Activated T-cell treated with anti-CD3 and anti-CD28 coated beads, Interleukin-2, amount 50 U/mL, for 1 hour (primary cell): ENCODE measurements around the gene TBC1D2.

Experiments
- DNase-seq: peaks from one replicate; pipeline ENCODE4 v3.0.0-alpha.2; 2020

TBC1D2 gene

DNA sequence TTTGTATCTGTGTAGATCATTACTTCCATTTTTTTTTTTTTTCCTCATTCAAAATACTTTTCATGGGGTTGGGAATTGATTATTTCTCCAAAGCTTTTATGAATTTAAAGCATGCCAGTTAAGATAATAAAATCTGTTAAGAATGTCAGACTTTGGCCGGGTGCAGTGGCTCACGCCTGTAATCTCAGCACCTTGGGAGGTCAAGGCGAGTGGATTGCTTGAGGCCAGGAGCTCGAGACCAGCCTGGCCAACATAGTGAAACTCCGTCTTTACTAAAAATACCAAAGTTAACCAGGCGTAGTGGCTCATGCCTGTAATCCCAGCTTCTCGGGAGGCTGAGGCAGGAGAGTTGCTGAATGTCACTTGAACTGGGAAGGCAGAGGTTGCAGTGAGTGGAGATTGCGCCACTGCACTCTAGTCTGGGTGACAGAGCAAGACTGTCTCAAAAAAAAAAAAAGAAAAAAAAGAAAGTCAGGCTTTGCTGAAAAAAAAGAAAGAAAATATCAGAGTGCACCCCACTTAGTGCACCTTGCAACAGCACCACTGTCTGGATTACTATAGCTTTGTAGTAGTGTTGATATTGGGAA lies 18.5 kb downstream of the TBC1D2 start:
- DNase-seq, result no peak

- no peak for DNase-seq
Measured at GRCh38 chr9:98235126-98235525, 20.3 kb downstream of the TBC1D2 start.

- DNase-seq, result no peak
Measured at GRCh38 chr9:98234245-98234825, 21.1 kb downstream of the TBC1D2 start.

GRCh38 chr9:98232926-98233325 lies 22.5 kb downstream of the TBC1D2 start:
- no peak for DNase-seq

- no peak for DNase-seq
Measured at GRCh38 chr9:98231770-98232478, 23.5 kb downstream of the TBC1D2 start.

- DNase-seq, result no peak
Measured at GRCh38 chr9:98230789-98231188, 24.7 kb downstream of the TBC1D2 start.

DNA sequence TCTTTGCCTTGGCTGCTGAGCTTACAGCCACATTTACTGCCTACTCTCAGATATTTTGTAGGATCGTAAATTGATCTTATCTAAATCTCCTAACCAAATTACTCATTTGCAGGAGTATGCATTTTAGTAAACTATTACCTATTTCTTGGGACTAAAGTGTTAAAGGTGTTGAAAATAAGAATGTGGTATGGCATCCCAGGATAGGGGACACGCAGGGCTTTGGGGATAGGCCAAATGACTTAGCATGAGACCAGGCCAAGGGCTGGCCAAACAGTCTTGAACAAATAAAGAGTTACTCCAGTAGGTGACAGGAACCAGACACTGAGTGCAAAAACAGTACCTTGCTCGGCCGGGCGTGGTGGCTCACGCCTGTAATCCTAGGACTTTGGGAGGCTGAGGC lies 25.1 kb downstream of the TBC1D2 start:
- DNase-seq, result no peak

DNA sequence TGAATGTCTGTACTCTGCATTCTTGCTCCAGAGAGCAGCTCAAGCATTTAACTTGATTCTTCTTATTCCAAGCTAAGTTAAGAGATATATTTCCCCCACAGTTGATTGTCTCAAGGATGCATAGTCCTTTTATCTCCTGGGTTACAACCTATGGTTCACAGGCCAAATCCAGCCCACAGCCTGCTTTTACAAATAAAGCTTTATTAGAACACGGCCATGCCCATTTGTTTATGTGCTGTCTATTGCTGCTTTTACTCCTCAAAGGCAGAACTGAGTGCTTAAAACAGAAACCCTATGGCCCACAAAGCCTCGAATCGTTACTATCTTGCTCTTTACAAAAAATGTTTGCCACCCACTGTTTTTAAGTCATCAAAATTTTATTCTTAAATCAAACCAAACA lies 25.8 kb downstream of the TBC1D2 start:
- DNase-seq, result no peak

DNA sequence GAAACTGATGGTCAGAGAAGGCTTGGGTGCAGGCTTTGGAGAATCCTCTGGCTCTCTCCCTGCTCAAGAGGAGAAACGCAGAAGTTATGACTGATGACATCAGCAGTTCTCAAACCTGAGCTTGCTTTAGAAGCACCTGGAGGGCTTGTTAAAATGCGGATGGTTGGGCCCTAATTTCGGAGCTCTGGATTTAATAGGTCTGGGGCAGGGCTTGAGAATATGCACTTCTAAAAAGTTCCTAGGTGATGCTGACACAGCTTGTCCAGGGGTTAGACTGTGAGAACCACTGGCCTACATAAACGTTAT lies 26.4 kb downstream of the TBC1D2 start:
- no peak for DNase-seq

DNA sequence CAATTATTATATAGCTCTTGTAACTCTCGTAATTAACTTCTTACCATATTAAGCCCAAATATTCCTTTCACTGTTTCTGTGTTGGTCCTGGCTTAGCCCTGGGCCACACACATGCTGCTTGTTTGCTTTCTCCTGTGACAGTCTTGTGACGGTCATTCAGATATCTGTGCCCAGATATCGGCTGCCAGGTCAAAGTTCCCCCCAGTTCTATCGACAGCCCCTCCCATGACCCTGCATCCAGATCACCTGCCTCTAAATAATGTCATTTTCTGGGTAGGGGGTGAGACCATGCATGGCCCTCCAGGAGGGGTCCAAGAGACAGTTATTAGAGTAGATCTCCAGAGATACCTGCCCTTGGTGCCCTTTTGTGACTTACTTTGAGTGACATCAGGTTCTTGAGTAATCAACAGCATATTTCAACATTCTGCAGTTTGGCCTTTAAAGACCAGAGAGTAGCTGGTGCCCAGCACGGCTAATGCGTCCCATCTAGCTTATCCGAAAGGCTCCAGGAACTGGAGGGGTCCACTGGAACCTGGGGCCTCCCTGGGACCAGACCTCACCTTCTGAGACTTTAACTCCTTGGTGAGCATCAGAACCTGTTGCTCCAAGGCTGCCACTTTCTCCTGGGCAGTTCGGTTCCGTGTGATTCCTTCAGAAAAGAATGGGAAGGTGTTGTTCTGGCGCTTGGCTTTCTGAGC lies 26.9 kb downstream of the TBC1D2 start:
- DNase-seq, result no peak

DNA sequence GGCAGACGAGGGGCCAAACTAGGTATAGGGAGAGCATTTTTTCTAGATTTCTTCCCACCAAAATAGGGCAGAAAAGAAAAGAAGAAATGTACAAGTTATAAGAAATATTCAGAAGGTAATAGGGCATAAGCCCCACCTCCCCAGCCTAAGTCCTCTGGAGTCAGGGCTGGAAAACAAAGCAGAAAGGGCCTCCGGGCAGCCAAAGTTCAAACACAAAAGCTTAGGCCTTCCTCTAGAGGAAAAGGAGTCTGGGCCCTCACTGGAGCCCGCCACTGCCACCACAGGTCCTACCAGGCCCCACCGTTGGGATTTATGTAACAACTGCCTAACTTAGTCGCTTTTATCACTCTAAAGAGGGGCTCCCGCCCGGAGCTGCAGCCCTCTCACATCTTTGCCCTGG lies 27.6 kb downstream of the TBC1D2 start:
- DNase-seq, result no peak

GRCh38 chr9:98226957-98227356 lies 28.5 kb downstream of the TBC1D2 start:
- no peak for DNase-seq

DNA sequence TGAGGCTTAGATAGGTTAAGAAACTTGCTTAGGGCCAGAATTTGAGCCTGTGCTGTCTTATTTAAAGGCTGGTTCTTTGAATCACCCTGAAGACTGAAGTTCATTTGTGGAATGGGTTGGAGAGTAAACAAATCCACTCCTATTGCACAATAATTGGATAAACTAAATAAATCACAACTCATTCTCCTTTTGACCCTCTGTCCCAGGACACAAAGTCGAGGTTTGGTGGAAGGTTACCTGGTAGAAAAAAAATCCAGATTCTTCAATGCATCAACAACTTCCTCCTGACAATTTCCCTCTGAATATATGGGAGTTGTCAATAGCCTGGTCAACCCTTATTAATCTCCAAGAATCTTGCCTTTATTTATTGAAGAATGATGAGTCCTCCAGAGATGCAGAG lies 28.9 kb downstream of the TBC1D2 start:
- DNase-seq, result no peak

DNA sequence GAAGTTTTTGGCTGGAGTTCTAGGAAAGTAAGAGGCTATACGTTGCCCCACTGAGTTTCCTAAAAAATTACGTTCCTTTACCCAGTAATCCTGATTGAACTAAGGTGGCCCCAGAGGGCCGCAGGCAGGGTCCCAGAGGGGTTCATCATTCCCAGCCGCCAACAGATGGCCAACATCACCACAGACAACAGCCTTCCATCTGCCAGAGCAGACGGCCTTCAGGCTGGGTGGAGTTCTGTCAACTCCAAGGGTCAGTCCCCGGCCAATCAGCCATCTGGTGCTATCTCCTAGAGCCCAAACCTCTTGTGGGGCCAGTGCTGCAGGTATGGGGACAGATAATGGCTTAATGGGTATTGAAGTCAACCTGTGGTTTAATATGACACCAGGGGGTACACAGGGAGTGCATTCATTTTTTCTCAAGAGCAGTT lies 30.4 kb downstream of the TBC1D2 start:
- no peak for DNase-seq

DNA sequence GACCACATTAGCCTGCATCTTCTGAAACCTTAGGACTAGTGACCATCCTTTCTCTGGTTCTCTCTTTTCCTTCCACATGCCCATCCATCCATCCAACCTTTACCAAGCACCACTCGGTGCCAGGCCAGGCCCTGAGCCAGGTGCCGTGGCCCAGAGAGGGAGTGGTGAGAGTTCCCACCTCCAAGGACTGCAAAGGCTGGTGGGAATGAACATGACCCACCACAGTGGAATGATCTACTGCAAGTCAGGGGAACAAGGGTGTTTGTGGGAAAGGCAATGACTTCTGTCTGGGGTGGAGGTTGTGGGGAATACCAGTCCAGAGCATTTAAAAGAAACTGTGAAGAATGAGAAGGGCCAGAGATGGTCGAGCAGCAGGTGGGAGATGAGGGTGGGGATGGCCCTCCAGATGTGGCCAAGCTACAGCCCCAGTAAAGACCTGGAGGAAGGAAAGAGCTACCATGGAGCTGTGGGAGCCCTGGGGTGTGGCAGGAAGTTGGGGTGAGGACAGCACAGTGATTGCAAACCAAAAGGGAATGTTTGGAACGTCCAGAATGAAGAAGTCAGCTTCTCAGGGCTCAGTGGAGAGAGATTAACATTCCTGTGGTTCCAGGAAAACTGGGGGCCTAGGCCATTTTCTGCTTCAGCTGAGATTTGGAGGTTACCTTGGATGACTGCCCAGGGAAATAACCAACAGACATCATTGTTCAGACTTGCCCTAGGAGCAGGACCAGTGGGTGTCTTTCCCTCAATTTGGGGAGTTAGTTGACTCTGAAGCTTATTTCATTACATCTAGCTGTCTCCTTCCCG lies 32.4 kb downstream of the TBC1D2 start:
- DNase-seq, result no peak

DNA sequence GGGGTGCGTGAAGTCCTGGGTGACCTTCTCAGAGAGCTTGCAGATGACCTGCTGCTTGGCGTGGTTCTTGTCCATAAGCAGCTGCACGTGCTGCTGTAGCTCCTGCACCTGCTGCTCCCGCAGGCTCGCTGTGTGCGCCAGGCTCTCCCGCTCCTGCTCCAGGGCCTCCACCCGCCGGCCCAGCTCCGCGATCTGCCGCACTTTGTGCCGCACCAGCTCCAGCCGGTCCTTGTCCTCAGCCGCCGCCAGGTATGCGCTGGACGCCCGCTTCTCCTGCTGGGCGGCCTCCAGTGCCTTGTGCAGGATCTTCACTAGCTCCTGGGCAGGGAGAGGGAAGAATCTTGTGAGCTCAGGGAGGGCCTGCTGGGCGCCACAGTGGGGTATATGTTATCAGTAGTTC lies 34.5 kb downstream of the TBC1D2 start:
- no peak for DNase-seq

DNA sequence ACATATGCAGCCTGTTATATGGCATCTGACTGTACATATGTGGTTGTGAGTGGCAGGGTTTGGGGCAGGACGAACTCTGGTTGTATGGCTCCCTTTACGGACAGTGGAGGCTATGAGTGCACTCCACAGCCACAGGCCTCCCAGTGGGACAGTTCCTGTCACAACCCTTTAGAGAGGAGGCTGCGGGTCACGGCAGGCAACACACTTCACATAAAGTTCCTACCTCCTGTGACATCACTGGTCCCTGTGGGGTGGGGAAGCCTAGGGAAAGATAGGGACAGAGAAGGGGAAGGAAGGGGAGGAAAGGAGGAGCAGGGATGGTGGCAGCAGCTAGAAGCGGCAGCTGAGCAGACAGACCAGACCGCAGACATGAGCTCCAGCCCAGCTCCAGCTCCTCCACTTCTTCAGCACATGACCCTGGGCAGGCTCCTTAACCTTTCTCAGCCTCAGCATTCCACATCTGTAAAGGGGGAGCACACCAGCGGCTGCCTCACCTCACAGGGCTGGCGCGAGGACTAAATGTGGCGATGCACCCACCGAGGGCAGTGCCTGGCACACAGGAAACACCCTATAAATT lies 35.6 kb downstream of the TBC1D2 start:
- DNase-seq, result no peak

GRCh38 chr9:98219364-98219716 lies 36.1 kb downstream of the TBC1D2 start:
- no peak for DNase-seq

GRCh38 chr9:98218562-98219363 lies 36.7 kb downstream of the TBC1D2 start:
- no peak for DNase-seq

GRCh38 chr9:98217255-98217654 lies 38.2 kb downstream of the TBC1D2 start:
- no peak for DNase-seq

GRCh38 chr9:98216391-98216790 lies 39.1 kb downstream of the TBC1D2 start:
- DNase-seq, result no peak

DNA sequence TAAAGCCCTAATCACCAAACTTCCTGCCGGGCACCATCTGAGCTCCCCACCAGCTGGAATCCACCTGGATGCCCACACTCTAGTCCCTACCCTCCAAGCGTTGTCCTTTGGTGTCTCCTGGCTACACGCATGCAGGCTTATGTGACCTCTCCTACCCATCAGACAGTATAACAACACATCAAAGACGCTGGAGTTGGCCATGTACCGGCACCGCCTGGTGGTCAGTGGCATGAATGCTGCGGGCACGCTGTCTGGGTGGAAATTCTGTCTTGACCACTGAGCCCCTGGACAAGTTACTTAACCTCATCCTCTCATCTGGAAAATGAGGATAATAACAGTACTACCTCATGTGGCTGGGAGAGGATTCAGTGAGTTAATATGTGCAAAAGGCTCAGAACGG lies 39.6 kb downstream of the TBC1D2 start:
- peak; percentile 36 for DNase-seq
